Stimulated activated CD4-positive, alpha-beta T cell treated with anti-CD3 and anti-CD28 coated beads, Interleukin-1b, Interleukin-23, amount 100 ng/mL, for 24 hours (primary cell): ENCODE measurements around the gene RGS7.
"Not testable (repeated sequence)": the region's sequence is repeated elsewhere in the genome, so short reads cannot be mapped to it uniquely, and the experiment has no call there.

Experiments used
- DNase-seq, 4 experiments: peaks; one replicate each; pipeline ENCODE4 v3.0.0-alpha.2; 2020; ENCODE audit warnings: low read depth in 4 of 4, low spot score in 1 of 4

The RGS7 gene

DNA sequence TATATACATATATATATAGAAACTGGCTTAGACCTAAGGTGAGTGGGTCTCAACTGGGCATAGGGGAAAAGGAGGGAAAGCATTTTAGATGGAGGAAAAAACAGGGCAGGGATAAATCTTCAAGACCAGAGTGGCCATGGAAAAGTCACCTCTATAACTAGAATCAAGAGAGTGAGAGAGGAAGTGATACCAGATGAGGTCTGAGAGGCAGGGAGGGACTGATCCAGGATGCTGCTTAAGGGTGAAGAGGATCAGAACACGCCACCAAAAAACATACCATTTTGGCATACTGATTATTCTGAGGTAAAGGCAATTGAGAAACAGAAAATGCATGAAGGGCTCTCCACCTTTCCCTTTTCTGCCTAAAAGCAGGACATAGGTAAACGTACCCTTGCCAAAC is 268.9 kb downstream of the RGS7 start:
- DNase-seq = not testable (repeated sequence)

DNA sequence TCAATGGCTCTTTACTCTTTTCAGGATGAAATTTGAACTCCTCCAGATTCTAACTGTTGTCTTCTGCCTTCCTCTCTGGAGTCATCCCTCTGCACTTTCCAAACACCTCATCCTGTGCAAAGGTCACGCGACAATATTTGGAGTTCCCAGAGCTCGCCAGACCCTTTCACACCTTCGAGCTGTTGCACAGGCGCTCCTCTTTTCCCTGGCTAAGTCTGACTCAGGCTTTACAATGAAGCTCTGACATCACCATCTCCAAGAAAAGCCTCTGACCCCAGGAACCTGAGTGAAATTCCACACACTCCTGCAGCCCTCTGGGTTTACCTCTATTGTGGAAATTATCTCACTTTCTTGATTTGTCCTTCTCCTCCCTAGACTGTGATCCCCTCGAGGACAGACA is 270.3 kb downstream of the RGS7 start:
- no peak for DNase-seq

DNA sequence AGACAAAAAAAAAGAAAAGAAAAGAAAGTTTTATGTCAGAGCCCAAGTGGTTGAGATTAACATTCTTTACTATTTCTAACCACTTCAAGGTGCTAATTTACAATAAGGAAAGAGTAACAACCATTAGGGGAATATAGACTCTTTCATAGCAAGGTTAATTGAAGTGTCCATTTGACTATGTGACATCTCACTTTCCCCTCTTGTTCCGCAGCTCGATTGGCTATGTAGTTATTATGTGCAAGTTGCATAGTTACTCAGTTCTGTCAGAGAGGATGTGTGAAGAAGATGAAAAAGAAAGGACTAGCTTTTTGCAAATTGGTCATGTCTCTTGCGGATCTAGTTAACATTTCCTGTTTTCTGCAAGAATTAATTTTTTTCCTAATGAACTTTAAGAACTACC is 273.7 kb downstream of the RGS7 start:
- no peak for DNase-seq

DNA sequence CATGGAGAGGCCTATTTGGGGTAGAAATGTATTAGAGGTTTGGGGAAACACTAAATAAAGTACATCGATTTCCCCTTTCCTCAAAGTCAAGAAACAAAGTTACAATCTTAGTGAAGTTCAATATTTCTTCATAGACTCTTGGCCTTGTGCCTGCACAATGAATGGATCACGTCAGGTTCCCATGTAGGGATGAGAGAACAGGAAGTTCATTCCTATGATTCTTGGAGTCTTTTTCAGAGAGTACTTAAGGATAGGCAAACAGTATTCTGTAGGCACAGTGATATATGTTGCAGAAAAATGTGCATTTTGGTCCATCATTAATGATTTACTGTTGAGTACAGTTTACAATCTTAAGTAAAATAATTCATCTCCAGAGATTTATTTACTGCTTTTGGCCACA is 275.5 kb downstream of the RGS7 start:
- no peak for DNase-seq

DNA sequence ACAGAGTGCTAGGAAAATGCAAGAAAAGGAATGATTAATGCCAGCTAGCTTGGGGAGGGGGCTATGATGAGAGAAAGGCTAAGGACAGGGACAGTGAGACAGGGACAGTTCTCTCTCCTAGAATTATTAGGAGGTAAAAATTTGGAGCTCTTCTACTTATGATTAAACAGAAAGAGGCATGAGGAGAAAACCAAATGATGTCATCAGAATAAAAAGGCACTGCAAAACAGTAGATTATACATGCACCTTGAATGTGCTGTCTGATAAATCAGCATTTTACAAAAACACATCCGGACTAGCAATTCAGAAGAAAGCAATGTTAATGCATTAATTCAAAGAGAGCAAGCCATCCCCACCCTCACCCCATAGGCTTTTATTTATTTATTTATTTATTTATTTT is 277.5 kb downstream of the RGS7 start:
- no peak for DNase-seq

DNA sequence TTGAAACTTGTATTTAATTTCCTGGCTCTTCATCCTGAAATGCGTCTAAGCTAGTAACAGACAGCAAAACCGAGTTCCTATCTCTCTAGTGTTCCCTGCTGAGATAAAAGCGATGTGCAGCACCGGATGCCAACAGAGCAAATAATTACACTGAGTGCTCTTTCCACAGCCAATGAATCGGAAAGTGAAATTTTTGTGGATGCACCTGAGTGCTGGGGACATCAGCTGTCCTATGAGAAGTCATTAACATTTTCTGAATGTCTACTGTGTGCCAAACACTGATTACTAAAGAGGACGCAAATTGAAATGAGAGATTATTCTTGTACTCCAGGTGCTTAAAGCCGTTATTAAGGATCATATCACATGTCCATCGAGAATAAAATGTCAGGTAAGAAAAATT is 278.0 kb downstream of the RGS7 start:
- no peak for DNase-seq

DNA sequence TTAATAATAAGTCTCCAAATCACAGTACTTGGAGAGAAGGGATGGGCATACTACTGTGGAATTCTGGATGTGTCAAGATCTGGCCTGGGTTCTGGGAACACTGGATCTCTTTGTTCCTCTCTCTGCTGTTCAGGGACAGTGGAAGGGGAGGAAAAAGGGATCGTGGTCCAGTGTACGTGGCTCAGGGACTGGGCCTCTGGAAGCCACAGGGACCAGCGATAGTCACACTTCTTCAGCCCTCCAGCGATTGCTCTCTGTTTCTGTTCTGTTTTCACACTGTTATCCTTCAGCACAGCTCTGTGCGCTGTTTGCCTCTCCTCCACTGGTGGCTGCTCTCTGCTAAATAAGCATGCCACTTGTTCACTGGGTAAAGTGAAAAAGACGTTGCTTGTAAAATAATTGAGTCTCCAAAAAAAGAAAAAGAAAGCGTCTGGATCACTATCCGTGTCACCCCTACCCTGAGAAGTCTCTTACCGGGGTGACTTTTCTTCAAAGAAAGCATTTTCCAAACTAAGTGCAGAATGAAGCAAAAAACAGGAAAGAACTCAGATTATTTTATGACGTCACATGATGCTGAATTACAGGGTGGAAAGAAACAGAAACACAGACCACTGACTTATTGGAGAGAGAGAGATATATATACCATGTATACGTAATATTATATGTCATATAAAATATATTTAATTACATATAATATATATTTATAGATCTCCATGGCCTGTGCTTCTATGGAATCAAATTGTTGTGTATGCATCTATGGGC is 279.4 kb downstream of the RGS7 start:
- DNase-seq = no peak

DNA sequence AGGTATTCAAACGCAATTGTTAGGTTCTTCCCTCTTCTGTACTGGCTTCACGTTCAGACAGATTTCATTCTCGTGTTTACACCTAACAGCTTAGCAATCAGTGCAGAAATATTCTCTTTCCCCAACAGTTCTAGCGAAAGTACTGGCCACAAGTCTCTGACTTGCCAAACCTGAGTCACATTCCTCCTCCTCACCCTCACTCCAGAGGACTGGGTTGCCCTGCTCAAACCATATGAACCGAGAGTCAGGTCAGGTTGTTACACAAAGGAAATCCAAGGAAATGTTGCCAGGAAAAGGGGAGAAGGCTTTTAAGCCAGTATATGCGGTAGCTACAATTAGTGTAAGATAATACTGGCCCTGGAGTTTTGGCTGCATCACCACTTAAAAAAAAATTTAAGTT is 282.5 kb downstream of the RGS7 start:
- DNase-seq = no peak

DNA sequence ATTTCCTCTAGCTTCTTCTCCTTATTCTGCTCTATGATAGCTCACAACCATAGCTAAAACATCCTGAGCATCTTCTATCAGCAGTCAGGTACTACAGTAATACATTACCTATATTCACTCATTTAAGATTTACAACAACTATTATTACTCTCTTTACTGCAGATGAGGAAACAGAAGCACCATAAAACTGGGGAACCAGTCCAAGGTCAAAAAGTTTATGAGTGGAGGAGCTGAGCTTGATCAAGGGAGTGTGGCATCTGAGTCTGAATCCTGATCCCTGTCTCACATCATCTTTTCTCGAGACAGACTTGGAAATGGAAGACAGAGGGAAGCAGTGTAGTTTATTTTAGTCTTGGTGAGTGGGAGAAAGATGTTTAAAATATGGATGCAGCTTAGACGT is 288.6 kb downstream of the RGS7 start:
- DNase-seq = no peak

DNA sequence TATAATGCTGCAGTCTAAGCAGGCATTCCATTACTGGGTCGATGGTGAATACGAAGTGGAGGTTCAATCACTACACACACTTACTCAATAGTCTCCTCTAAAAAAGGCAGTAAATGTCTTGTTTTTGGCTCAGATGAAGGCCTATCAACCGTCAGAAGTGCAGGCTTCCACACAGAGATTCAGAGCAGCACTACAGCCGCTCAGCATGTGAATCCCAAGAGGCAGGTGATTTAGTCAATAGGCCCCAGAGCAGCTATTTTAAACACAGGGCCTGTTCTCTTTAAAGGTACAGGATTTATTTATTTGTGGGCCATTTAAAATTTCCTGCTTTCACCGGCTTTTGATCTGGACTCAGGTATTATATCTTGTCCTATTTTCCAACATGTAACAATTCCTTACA is 293.7 kb downstream of the RGS7 start:
- no peak for DNase-seq

DNA sequence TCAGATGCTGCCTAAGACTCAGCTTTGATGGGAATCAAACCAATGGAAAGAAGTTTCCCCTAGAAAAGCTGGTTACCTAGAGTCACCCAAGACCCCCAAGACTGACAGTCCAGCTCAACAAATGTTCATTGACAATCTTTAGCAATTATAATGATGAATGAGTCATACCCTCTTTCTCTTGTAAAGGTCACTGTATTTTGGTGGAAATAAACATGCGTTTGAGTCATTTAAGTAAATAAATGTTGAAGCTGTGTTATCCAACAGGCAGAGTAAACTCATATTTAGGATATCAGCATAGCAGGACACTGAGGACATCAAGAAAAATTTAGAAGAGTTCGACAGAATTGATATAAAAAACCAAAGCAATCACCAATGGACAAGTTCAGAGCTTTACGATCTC is 295.9 kb downstream of the RGS7 start:
- no peak for DNase-seq

DNA sequence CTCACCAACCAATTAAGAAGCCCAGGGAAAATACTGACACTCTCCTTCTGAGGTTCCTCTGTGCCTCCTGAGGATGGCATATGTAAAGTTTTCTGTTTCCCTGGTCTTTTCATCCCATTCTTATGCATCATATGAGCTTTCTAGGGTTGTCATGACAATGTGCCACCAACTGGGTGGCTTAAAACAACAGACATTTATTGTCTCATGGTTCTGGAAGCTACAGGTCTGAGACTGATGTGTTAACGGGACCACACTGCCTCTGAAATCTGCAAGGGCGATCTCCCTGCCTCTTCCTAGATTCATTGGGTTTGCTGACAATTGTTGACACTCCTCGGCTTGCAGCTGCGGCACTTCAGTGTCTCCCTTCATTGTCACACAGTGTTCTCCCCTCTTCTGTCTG is 308.4 kb downstream of the RGS7 start:
- DNase-seq = no peak

DNA sequence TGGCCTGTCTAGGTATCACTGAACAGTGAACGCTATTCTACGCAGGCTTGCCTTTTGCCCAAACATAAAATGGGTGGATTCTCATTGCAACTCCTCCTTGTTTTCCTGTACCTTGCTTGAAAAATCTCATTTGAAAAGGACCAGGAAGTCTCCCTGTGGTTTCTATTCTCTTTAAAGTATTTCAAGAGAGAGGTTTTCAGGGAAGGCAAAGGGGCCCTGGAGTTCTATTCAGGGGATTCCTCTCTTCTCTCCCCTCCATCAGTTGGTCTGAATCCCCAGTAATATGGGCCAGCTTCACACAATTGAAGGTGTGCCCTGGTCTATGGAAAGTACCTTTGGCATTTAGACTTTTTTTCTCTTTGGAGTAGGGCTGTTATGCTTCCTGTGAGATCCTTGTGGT is 311.3 kb downstream of the RGS7 start:
- no peak for DNase-seq

DNA sequence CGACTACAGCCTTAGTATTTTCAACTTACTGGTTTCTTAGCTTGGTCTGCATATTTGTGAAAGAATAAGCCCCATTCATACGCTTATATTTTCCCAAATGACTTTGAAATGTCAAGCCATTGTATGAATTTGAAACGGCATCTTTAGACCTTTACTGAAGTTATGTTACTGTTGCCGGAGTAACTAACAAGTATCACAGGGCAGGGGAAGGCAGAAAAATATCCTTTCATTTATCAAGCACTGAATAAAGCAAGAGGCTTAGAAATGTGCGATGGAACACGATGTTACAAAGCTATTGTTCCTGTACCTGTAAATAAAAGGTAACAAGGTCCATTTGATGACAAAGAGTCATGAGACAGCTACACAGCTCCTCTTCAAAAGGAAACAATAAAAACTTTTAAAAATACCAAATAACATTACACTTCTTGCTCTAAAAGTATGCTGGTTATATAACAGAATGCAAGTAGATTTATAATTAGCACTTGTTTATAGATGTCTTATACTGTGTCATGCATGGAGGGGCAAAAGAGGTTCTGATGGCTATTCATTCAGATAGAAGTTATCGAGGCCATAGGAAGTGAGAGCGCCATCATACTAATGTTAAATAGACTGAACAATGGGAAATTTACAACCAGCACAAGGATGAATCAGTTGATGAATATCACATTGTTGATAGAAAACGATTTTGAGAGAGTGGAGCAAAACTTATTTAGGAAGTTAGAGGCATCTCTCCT is 322.6 kb downstream of the RGS7 start:
- no peak for DNase-seq

DNA sequence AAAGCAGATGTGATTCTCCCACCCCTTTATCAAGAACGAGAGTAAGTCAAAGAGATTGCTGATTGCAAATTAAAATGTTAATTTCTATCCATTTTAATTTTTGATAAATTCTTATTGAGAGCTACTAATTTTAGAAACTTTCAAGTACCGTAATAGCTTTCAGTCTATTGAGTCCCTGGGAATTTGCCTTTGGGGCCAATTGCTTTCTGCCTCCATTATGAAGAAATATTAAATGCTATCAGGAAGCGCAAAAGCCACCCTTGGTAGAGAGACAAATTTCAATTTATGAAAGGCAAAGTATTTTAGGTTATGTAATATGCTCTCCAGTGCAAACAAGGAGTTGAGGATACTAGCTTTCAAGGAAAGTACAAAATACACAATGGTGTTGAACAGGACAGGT is 332.2 kb downstream of the RGS7 start:
- DNase-seq = no peak

DNA sequence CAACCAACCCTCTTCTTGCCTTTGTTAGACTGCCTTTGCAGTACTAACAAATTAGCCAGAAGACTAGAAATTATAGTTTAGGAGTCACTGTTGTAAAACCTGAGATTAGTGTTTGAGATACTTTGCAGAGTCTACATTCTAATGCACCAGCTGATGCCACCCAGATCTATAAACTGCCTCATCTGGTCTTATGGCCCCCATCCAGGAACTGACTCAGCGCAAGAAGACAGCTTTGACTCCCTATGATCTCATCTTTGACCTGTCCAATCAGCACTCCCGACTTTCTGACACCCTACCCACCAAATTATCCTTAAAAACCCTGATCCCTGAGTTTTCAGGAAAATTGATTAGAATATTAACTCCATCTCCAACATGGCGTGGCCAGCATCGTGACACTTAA is 334.6 kb downstream of the RGS7 start:
- DNase-seq = no peak

DNA sequence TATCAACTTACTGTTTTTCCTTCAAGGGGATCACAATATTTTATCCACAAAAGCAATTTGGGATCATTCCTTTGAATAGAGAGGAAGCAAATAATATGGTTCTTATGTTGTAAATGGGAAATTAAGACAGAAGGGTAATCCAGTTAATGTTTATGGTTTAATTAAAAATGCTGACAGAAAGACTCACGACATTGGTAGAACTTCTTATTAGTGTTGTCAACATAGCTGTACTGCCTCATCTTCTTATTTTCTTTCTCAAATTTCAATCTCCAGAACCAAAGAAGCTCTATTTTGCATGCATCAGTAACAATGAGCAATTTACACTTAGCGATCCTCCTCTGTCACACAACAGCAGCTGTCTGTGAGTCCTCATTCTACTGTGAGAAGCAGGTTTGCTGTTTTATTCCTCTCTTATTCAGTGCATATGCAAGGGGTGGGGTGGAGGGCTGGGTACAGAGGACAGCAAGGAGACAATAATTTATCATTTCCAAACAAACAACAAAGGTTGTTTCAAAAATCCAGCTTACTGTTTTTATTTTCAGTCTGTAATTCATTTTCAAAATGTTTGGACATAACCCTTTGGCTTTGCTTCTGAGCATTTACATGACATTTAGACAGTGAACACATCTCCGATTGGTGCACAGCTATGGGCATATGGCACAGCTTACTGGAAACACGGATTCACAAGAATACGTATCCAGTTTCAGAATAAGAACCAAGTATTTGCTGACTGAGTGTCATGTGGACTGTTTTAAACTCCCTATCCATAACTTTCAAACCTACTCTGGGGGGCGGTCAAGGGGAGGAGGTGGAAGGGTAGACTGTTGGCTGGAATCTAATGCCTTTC is 335.9 kb downstream of the RGS7 start:
- DNase-seq = no peak

DNA sequence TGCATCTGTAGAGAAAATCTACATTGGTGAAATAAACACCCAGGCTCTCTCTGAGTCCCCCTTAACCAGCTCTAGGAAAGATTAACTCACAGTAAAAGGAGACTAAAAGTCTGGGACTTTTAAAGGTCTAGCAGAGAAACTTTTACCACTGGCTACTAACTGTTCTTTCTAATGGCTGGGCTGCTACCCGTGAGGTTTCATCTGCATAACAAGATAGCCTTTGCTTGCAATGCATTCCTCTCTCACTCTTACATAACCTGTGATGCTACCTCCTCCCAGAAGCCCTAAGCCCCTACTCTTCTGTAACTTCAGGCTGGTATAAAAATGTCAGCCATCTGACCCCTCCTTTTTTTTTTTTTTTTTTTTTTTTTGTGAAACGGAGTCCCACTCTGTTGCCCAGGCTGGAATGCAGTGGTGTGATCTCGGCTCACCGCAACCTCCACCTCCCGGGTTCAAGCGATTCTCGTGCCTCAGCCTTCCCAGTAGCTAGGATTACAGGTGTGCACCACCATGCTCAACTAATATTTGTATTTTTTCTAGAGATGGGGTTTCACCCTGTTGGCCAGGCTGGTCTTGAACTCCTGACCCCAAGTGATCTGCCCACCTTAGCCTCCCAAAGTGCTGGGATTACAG is 344.2 kb downstream of the RGS7 start:
- no peak for DNase-seq

DNA sequence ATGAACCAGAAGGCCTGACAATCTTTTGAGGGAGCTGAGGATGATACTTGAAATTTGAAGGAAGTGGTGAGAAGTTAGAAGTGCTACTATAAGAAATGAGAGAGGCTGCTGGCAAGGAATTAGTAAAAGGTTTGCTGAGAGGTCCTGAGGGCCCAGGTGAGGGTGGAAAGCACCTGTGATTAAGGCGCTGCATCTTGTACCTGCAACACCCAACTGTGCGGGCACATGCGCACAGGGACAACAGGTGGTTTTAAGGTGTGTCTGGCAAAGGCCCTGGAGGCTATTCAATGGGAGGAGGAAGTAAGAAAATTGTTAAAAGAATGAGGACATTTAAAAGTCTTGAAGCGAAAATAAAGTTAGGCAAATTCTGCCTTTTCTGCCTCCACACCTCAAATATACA is 349.3 kb downstream of the RGS7 start:
- DNase-seq = no peak

DNA sequence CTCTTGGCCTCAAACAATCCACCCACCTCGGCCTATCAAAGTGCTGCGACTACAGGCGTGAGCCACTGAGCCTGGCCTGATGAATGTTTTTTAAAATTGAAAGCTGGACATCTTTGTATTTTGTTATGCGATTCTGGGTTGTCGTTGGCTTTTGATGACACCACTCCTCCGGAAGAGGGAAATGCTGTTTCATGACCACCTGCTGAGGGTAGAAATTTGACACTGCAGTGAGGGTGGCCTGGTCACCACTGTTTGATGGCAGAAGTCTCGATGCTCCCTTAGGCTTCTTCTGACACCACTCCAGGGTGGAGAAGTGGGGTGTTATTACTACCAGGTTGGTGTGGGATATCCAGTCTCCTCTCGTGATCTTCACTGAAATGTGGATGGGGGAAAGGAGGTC is 357.2 kb downstream of the RGS7 start:
- no peak for DNase-seq

DNA sequence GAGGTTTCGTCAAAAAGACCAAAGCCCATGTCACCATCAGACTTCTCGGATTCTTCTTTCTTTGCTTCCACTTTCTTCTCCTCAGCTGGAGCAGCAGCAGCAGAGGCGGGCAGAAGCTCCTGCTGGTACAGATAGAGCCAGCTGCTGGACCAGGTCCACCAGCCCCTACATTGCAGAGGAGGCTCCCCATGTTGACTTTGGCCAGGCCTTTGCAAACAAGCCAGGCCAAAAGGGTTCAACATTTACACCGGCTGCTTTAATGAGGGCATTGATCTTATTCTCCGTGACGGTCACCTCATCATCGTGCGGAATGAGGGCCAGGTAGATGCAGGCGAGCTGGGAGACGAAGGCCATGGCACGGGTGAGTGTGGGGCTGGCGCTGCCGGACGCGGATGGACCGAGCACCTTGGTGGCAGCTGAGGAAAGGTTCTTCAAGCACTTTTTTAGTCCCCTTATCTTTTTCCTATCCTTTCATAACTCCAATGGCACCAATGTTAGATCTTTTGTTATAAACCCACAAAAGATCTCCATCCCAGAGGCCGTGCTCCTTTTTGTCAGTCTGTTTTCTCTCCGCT is 358.5 kb downstream of the RGS7 start:
- DNase-seq = no peak
